Measurements from ENCODE around the gene UST.

- TF ChIP-seq HDAC6 (IDR thresholded peaks at IDR 0.05; ENCODE audit: low read depth, low read length) (no peak), POLR2AphosphoS5 (IDR thresholded peaks at IDR 0.05; ENCODE audit: low read depth, low read length) (no peak), CTCF (IDR thresholded peaks at IDR 0.05; ENCODE audit: control extremely low read depth in 1 of 3, insufficient read depth in 1 of 3, low read depth in 1 of 3, low read length in 3 of 3) (no peak), JUND (IDR thresholded peaks at IDR 0.05; ENCODE audit: low read length) (no peak), USF2 (IDR thresholded peaks at IDR 0.05; ENCODE audit: low read length) (no peak), ZNF274 (IDR thresholded peaks at IDR 0.05; ENCODE audit: borderline replicate concordance, extremely low read depth, low read length) (no peak), ATF2 (IDR thresholded peaks at IDR 0.05; ENCODE audit: low read length) (no peak), RFX5 (IDR thresholded peaks at IDR 0.05; ENCODE audit: borderline replicate concordance, low read depth, low read length) (no peak), POLR2A (IDR thresholded peaks at IDR 0.05; ENCODE audit: control extremely low read depth in 1 of 2, low read depth in 2 of 2, low read length in 2 of 2) (no peak), EZH2 (IDR thresholded peaks at IDR 0.05; ENCODE audit: low read depth, low read length, severe bottlenecking) (no peak), CREB1 (IDR thresholded peaks at IDR 0.05) (no peak)
These were observed 159.6 kb downstream of the UST start for GRCh38 chr6:148906386-148906785.

All from H1 (cell line).